Adrenal gland (tissue), 12 donors: Measurements from ENCODE around the gene SLC25A45. TPM values are rescaled to one million over a fixed set of nuclear protein-coding genes. Genes with fewer than 3 reads are reported as not detected.

Experiments used
- DNase-seq, 7 donors: peaks; one replicate each; pipeline ENCODE4 v3.0.0-alpha.2; 2019 to 2020
- H3K27ac ChIP-seq, 5 donors: fragments of 200-600 bp; sonication (generic) in 4 of 5; 1 replicate in 3 of 5; 2 replicates in 2 of 5; pipeline versions ENCODE4 v1.5.1 to v1.8.0; 2016 to 2020; ENCODE audit warnings: mild to moderate bottlenecking in 1 of 5
- H3K27me3 ChIP-seq: fragments of 200-600 bp; 2 replicates; pipeline ENCODE4 v1.8.0; 2021
- H3K36me3 ChIP-seq, 2 donors: fragments of 200-600 bp; replicated peaks in 1 of 2; 1 replicate in 1 of 2; 2 replicates in 1 of 2; pipeline versions ENCODE4 v1.5.1 to v1.8.0; 2018 to 2022
- H3K4me1 ChIP-seq, 2 donors: fragments of 200-600 bp; replicated peaks in 1 of 2; 1 replicate in 1 of 2; 2 replicates in 1 of 2; pipeline versions ENCODE4 v1.5.1 to v1.8.0; 2018 to 2021
- H3K4me3 ChIP-seq, 4 donors: fragments of 200-600 bp; sonication (generic) in 3 of 4; one replicate each; pipeline ENCODE4 v1.5.1; 2016 to 2018
- H3K9me3 ChIP-seq, 3 donors: fragments of 200-600 bp; sonication (generic) in 1 of 3; replicated peaks in 1 of 3; 1 replicate in 2 of 3; 2 replicates in 1 of 3; pipeline versions ENCODE4 v1.5.1 to v1.8.0; 2016 to 2021
- POLR2A ChIP-seq, 2 donors: fragments of 450-650 bp; IDR thresholded peaks; one replicate each; pipeline ENCODE4 v1.6.1; 2017; ENCODE audit warnings: antibody characterized with exemption in 2 of 2, mild to moderate bottlenecking in 2 of 2, moderate library complexity in 1 of 2
- WGBS, 4 donors: extraction: QIAGEN DNeasy Blood & Tissue Kit in 2 of 4; methylation state at CpG; one replicate each; pipeline versions ENCODE4 v1.1.5 to v1.1.7; 2013 to 2017; 5-methylcytosine and 5-hydroxymethylcytosine counted together
- intact Hi-C, 2 donors: fragments of 100-400 bp; cut with DNase I; formaldehyde crosslinking; loops; one replicate each; pipeline versions ENCODE4 v1.14.1 to v1.15.0; 2022 to 2023
- polyA plus RNA-seq, 3 donors: library from polyadenylated mRNA; stranded (reverse); fragments of 200-250 nt in 2 of 3; fragments of 350-450 nt in 1 of 3; fragmentation: Illumina TruSeq in 1 of 3; extraction: RNeasy Lipid Tissue Mini Kit (QIAGEN cat#74804) in 1 of 3; gene quantifications; one replicate each; pipeline ENCODE4 v1.2.3, GENCODE V29; 2013 to 2014
- total RNA-seq, 9 donors: library from RNA; depleted of rRNA in 4 of 9; stranded (reverse); fragments of >200 nt in 4 of 9; fragments of 120-200 nt in 1 of 9; fragmentation: NEBNext Ultra II Directional in 1 of 9; extraction: Animal tissue kit (Norgen Biotek cat#: 25700) in 1 of 9; gene quantifications; one replicate each; pipeline versions ENCODE4 v1.1.0 to v1.2.4, GENCODE V29; 2013 to 2023
- TF ChIP-seq, protein P1 (sequence below), 6 experiments: fragments of 450-650 bp in 4 of 6; fragments of 200-600 bp in 2 of 6; sonication (generic) in 1 of 6; IDR thresholded peaks; 1 replicate in 5 of 6; 2 replicates in 1 of 6; pipeline versions ENCODE4 v1.5.1 to v1.8.0; 2016 to 2021; ENCODE audit warnings: antibody characterized with exemption in 6 of 6, mild to moderate bottlenecking in 2 of 6, moderate library complexity in 1 of 6
- donor health status: healthy with polysubstance abuse.
- donor health status: Bipolar disorder and iron deficiency.
- donor health status: DM: yes; HTN: yes; CAD: no.
- donor health status: DM: no; HTN: no; CAD: no.
- donor health status: DM: no; HTN: no; CAD: no.
- donor health status: DM: yes; HTN: yes; CAD: no.

SLC25A45 gene
- total and polyA plus RNA-seq, 12 donors: 1.1 to 21.0 (median 6.7) TPM

DNA sequence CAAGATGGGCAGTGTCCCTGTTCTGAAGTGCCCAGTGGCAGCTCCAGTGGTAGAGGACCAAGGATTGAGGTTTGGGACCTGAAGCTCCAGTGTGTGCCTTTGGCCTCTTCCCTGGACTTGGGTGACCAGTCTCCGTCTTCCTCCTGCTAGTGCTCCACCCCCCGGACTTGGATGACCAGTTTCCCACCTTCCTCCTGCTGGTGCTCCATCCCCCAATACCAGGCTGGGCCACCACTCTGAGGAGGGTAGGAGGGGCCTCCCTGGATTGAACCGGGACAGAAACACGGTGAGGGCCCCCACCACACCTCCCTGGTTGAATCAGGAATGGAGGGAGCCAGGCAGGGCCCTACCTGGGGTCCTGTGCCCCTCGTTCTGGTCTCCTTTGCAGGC is 29.2 kb upstream of the SLC25A45 start:
- intact Hi-C loops: loop anchor here in 1 of 2 donors (5.0 kb wide), 1 partner anchor 101 kb away; no protein-coding TSS in a partner anchor
- TF ChIP-seq POLR2A (IDR thresholded peaks at IDR 0.05): no peak
- TF ChIP-seq, protein P1, sequence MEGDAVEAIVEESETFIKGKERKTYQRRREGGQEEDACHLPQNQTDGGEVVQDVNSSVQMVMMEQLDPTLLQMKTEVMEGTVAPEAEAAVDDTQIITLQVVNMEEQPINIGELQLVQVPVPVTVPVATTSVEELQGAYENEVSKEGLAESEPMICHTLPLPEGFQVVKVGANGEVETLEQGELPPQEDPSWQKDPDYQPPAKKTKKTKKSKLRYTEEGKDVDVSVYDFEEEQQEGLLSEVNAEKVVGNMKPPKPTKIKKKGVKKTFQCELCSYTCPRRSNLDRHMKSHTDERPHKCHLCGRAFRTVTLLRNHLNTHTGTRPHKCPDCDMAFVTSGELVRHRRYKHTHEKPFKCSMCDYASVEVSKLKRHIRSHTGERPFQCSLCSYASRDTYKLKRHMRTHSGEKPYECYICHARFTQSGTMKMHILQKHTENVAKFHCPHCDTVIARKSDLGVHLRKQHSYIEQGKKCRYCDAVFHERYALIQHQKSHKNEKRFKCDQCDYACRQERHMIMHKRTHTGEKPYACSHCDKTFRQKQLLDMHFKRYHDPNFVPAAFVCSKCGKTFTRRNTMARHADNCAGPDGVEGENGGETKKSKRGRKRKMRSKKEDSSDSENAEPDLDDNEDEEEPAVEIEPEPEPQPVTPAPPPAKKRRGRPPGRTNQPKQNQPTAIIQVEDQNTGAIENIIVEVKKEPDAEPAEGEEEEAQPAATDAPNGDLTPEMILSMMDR (IDR thresholded peaks at IDR 0.05): no peak
- H3K4me3 ChIP-seq: no peak overlapping the region
- H3K9me3 ChIP-seq: no peaks in the 10 kb centered on the region
- DNase-seq: peak in 1 of 7 donors; percentile 20
- peak overlapping the region in 1 of 5 donors; percentile 5 for H3K27ac ChIP-seq
- WGBS, 4 donors: 74 to 87% (median 81%) methylated on average over 4 to 5 of the region's 5 CpGs
- H3K27me3 ChIP-seq: no peaks in the 10 kb centered on the region
- peaks cover 0 to 49% of the 10 kb centered on the region in 2 donors for H3K36me3 ChIP-seq
- peaks cover 3 to 14% of the 10 kb centered on the region in 2 donors for H3K4me1 ChIP-seq

DNA sequence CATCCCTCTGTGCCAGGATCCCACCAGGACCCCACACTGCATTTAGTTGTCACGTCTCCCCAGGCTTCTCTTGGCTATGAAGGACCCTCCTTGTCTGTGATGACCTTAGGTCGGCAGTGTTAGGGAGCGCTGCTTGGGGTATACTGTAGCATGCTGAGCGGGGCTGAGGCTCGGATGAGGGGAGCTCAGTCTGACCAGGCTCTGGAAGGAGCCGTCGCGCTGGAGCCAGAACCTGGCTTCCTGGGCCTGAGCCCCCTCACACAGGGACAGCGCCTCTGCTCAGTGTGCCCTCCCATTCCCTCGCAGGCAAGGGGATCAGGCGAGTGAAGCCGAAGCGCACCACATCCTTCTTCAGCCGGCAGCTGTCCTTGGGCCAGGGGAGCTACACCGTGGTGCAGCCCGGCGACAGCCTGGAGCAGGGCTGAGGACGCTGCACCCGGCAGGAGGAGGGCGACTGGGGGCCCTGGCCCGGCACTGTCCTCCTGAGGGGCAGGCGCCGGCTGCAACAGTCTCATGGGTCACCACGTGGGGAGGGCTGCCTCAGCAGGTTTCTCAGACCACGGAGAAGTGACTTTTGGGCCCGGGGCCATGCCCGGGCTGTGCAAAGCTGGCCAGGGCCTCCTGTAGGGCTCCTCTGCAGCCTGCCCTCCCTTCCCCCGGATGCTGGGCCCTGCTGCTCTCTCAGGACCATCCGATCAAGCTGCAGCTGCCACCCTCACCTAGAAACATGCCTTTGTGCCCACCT is 28.7 kb upstream of the SLC25A45 start:
- Histone ChIP-seq H3K4me1 (peaks cover 0 to 8% of the 10 kb centered on the region in 2 donors), H3K9me3 (no peaks in the 10 kb centered on the region), H3K27me3 (no peaks in the 10 kb centered on the region), H3K36me3 (peaks cover 0 to 55% of the 10 kb centered on the region in 2 donors), H3K4me3 (no peak overlapping the region), H3K27ac (no peak overlapping the region)
- peak in 1 of 7 donors; percentile 27 for DNase-seq
- TF ChIP-seq POLR2A (IDR thresholded peaks at IDR 0.05): no peak
- TF ChIP-seq, protein P1 (IDR thresholded peaks at IDR 0.05): no peak
- intact Hi-C loops: loop anchor here in 1 of 2 donors (5.0 kb wide), 1 partner anchor 101 kb away; no protein-coding TSS in a partner anchor
- 83 to 87% (median 86%) methylated on average over 18 to 29 of the region's 29 CpGs for WGBS, 4 donors

DNA sequence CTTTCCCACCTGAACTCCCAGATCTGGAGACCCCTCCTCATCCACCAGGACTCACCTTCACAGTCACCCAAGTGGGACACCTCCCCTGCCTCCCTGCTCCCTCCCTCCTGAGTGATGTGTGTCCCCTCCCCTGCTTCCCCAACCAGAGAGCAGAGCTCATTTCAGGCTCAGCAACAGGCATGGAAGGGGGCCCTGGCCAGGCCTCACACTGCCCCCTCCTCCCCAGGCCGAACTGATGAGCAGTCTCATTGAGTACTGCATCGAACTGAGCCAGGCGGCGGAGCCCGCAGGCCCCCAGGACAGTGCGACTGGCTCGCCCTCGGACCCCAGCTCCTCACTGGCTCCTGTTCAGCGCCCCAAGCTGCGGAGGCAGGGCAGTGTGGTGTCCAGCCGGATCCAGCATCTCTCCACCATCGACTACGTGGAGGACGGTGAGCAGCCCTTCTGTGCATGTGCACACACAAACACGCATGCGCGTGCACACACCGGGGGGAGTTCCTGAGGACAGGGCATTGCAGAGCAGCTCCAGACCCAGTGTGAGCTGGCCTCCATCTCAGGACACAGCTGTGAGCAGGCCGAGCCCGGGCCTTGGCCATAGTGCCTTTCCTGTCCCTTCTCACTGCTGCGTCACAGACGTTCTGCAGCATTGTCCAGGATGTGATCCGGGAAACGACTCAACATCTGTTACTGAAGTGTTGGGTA is 22.3 kb upstream of the SLC25A45 start:
- Histone ChIP-seq H3K4me1 (peaks cover 0 to 7% of the 10 kb centered on the region in 2 donors), H3K4me3 (no peak overlapping the region), H3K9me3 (no peaks in the 10 kb centered on the region), H3K27ac (peak overlapping the region in 1 of 5 donors; percentile 33), H3K27me3 (no peaks in the 10 kb centered on the region), H3K36me3 (peaks cover 0 to 61% of the 10 kb centered on the region in 2 donors)
- TF ChIP-seq POLR2A (IDR thresholded peaks at IDR 0.05): no peak
- TF ChIP-seq, protein P1 (IDR thresholded peaks at IDR 0.05): no peak
- DNase-seq: peak in 1 of 7 donors; percentile 32
- 88 to 100% (median 91%) methylated on average over 10 to 24 of the region's 24 CpGs for WGBS, 4 donors
- intact Hi-C loops: no loop called here

DNA sequence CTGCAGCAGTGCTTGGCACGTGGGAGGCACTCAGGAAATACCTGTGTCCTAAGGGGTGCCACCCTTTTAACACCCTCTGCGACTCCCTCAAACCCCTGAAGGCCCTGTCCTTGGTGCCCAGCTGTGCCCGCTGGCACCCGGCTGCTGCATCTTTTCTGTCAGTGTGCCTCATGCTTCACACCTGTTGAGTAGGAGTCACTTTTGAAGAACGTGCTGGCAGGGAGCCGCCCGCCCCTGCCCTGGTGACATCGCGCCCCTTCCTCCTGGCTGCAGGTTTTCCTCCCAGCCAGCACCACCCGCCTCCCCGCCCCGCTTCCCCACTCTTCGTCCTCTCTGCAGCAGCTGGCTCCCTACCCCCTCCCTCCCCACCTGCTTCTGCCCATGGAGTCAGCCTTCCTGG is 21.8 kb upstream of the SLC25A45 start:
- Histone ChIP-seq H3K9me3 (no peaks in the 10 kb centered on the region), H3K4me1 (peaks cover 0 to 7% of the 10 kb centered on the region in 2 donors), H3K36me3 (peaks cover 0 to 61% of the 10 kb centered on the region in 2 donors), H3K4me3 (no peak overlapping the region), H3K27me3 (no peaks in the 10 kb centered on the region), H3K27ac (peak overlapping the region in 3 of 5 donors; percentile 13 to 73 (median 59))
- TF ChIP-seq POLR2A (IDR thresholded peaks at IDR 0.05): no peak
- TF ChIP-seq, protein P1 (IDR thresholded peaks at IDR 0.05): no peak
- intact Hi-C loops: no loop called here
- 78 to 90% (median 86%) methylated on average over 12 to 13 of the region's 13 CpGs for WGBS, 4 donors
- no peak for DNase-seq
